GM21381 (cell line): ENCODE measurements around the gene PUM2.
"Not testable (repeated sequence)": the region's sequence is repeated elsewhere in the genome, so short reads cannot be mapped to it uniquely, and the experiment has no call there.

Experiments used
- ATAC-seq: cut with Tn5 transposase; IDR thresholded peaks from one replicate; pipeline ENCODE4 v1.9.1; 2021; ENCODE audit warnings: mild to moderate bottlenecking, moderate library complexity; ENCODE audit not compliant: unreplicated experiment

The PUM2 gene

GRCh38 chr2:20234597-20234996 lies 116.0 kb downstream of the PUM2 start:
- not testable (repeated sequence) for ATAC-seq

GRCh38 chr2:20232837-20233207 lies 117.8 kb downstream of the PUM2 start:
- no peak for ATAC-seq

GRCh38 chr2:20231598-20232026 lies 119.0 kb downstream of the PUM2 start:
- no peak for ATAC-seq

- no peak for ATAC-seq
These were observed 119.5 kb downstream of the PUM2 start for GRCh38 chr2:20231159-20231558.

- no peak for ATAC-seq
These were observed 120.6 kb downstream of the PUM2 start for GRCh38 chr2:20230114-20230425.

- ATAC-seq = no peak
These were observed 121.1 kb downstream of the PUM2 start for GRCh38 chr2:20229322-20230113.

- ATAC-seq = no peak
These were observed 122.6 kb downstream of the PUM2 start for GRCh38 chr2:20227894-20228505.

- no peak for ATAC-seq
These were observed 124.5 kb downstream of the PUM2 start for GRCh38 chr2:20226152-20226545.

GRCh38 chr2:20225294-20226151 lies 125.1 kb downstream of the PUM2 start:
- ATAC-seq = peak; percentile 44

GRCh38 chr2:20224716-20225293 lies 125.8 kb downstream of the PUM2 start, which contains the start of gene SDC1:
SDC1 (minus strand) TSS chr2:20225130; CDS start chr2:20224867, 263 bp downstream.
- no peak for ATAC-seq

- no peak for ATAC-seq
These were observed 126.4 kb downstream of the PUM2 start for GRCh38 chr2:20224164-20224715.

- no peak for ATAC-seq
These were observed 127.1 kb downstream of the PUM2 start for GRCh38 chr2:20223407-20224163.

GRCh38 chr2:20222769-20223406 lies 127.8 kb downstream of the PUM2 start:
- ATAC-seq = no peak

- no peak for ATAC-seq
These were observed 128.5 kb downstream of the PUM2 start for GRCh38 chr2:20222014-20222768.

GRCh38 chr2:20221555-20221973 lies 129.1 kb downstream of the PUM2 start:
- ATAC-seq = no peak

- ATAC-seq = no peak
These were observed 129.7 kb downstream of the PUM2 start for GRCh38 chr2:20220806-20221554.

- no peak for ATAC-seq
These were observed 130.8 kb downstream of the PUM2 start for GRCh38 chr2:20219763-20220380.
